HG03095 (cell line): ENCODE measurements around the gene MRPS6.

Experiments
- ATAC-seq: cut with Tn5 transposase; IDR thresholded peaks from one replicate; pipeline ENCODE4 v1.9.1; 2021; ENCODE audit warnings: moderate library complexity; ENCODE audit not compliant: unreplicated experiment

The MRPS6 gene

GRCh38 chr21:34097442-34097841 is 24.1 kb downstream of the MRPS6 start:
- no peak for ATAC-seq

- no peak for ATAC-seq
These were observed 27.0 kb downstream of the MRPS6 start for GRCh38 chr21:34100337-34100736.

- ATAC-seq: no peak
These were observed 27.4 kb downstream of the MRPS6 start for GRCh38 chr21:34100790-34101189.

GRCh38 chr21:34105947-34106541 is 32.7 kb downstream of the MRPS6 start:
- no peak for ATAC-seq

GRCh38 chr21:34107606-34108005 is 34.2 kb downstream of the MRPS6 start:
- no peak for ATAC-seq

GRCh38 chr21:34109075-34109474 is 35.7 kb downstream of the MRPS6 start:
- no peak for ATAC-seq

- ATAC-seq: no peak
These were observed 37.3 kb downstream of the MRPS6 start for GRCh38 chr21:34110594-34111202.

GRCh38 chr21:34112316-34113033 is 39.1 kb downstream of the MRPS6 start:
- ATAC-seq: no peak

GRCh38 chr21:34113842-34114241 is 40.5 kb downstream of the MRPS6 start:
- no peak for ATAC-seq

- ATAC-seq: no peak
These were observed 41.8 kb downstream of the MRPS6 start for GRCh38 chr21:34115160-34115559.

GRCh38 chr21:34116569-34116968 is 43.2 kb downstream of the MRPS6 start:
- no peak for ATAC-seq

- ATAC-seq: no peak
These were observed 47.5 kb downstream of the MRPS6 start for GRCh38 chr21:34120867-34121266.

GRCh38 chr21:34122047-34122446 is 48.7 kb downstream of the MRPS6 start:
- ATAC-seq: no peak

GRCh38 chr21:34123609-34124008 is 50.2 kb downstream of the MRPS6 start:
- no peak for ATAC-seq

- ATAC-seq: no peak
These were observed 52.9 kb downstream of the MRPS6 start for GRCh38 chr21:34126269-34126668.

- no peak for ATAC-seq
These were observed 53.3 kb downstream of the MRPS6 start for GRCh38 chr21:34126691-34127090.

GRCh38 chr21:34128124-34128523 is 54.7 kb downstream of the MRPS6 start:
- ATAC-seq: no peak

GRCh38 chr21:34128674-34129038 is 55.3 kb downstream of the MRPS6 start:
- no peak for ATAC-seq

GRCh38 chr21:34129039-34129891 is 55.9 kb downstream of the MRPS6 start:
- no peak for ATAC-seq

- no peak for ATAC-seq
These were observed 56.7 kb downstream of the MRPS6 start for GRCh38 chr21:34129901-34130715.

GRCh38 chr21:34130716-34130985 is 57.3 kb downstream of the MRPS6 start:
- no peak for ATAC-seq
